Karpas-422 (cell line): ENCODE measurements around the gene ENTR1. TPM values are rescaled to one million over a fixed set of nuclear protein-coding genes. Genes with fewer than 3 reads are reported as not detected.

Source experiments
- DNase-seq: peaks from one replicate; pipeline ENCODE4 v3.0.0-alpha.2; 2015
- H2AFZ ChIP-seq: fragments of 200-600 bp; sonication (generic); 2 replicates; pipeline ENCODE4 v1.6.1; 2014; ENCODE audit warnings: antibody characterized with exemption, low read length, mixed read lengths
- H3K27ac ChIP-seq: fragments of 200-600 bp; sonication (generic); 2 replicates; pipeline ENCODE4 v1.5.1; 2014; ENCODE audit warnings: mild to moderate bottlenecking, low read length, moderate library complexity
- H3K27me3 ChIP-seq: fragments of 200-600 bp; sonication (generic); 2 replicates; pipeline ENCODE4 v1.6.1; 2014; ENCODE audit warnings: low read length, mixed read lengths
- H3K36me3 ChIP-seq: fragments of 200-600 bp; sonication (generic); 2 replicates; pipeline ENCODE4 v1.6.1; 2014; ENCODE audit warnings: low read length, mixed read lengths; ENCODE audit not compliant: insufficient read depth
- H3K4me1 ChIP-seq: fragments of 200-600 bp; sonication (generic); 2 replicates; pipeline ENCODE4 v1.6.1; 2014; ENCODE audit warnings: mild to moderate bottlenecking, low read length, mixed read lengths
- H3K4me2 ChIP-seq: fragments of 200-600 bp; sonication (generic); 2 replicates; pipeline ENCODE4 v1.6.1; 2014; ENCODE audit warnings: low read length, low read depth, mild to moderate bottlenecking; ENCODE audit not compliant: poor library complexity, severe bottlenecking
- H3K4me3 ChIP-seq: fragments of 200-600 bp; sonication (generic); 2 replicates; pipeline ENCODE4 v1.5.1; 2014; ENCODE audit warnings: mild to moderate bottlenecking, antibody characterized with exemption, low read length, mixed read lengths
- H3K79me2 ChIP-seq: fragments of 200-600 bp; sonication (generic); 2 replicates; pipeline ENCODE4 v1.6.1; 2014; ENCODE audit warnings: mild to moderate bottlenecking, low read length, mixed read lengths
- H3K9ac ChIP-seq: fragments of 200-600 bp; sonication (generic); 2 replicates; pipeline ENCODE4 v1.6.0; 2014; ENCODE audit warnings: low read length
- H3K9me2 ChIP-seq: fragments of 200-600 bp; sonication (generic), shearing (Covaris generic); replicated peaks from 2 replicates; pipeline ENCODE4 v1.6.0; 2014; ENCODE audit warnings: mild to moderate bottlenecking, low read length, moderate library complexity; ENCODE audit not compliant: insufficient read depth
- H3K9me3 ChIP-seq: fragments of 300-700, 200-600 bp; sonication (generic); 2 replicates; pipeline ENCODE4 v1.6.1; 2014; ENCODE audit warnings: low read length, mixed read lengths
- H4K20me1 ChIP-seq: fragments of 200-600 bp; sonication (generic); 2 replicates; pipeline ENCODE4 v1.6.1; 2014; ENCODE audit warnings: mild to moderate bottlenecking, antibody characterized with exemption, low read length, low read depth; ENCODE audit not compliant: insufficient read depth
- total RNA-seq: library from RNA; depleted of rRNA; stranded (reverse); fragments of >200 nt; shearing (Covaris generic); gene quantifications from 2 replicates; pipeline ENCODE4 v1.2.3, GENCODE V29; 2014; ENCODE audit warnings: low replicate concordance

The ENTR1 gene
- total RNA-seq, 1 experiment from 2014 or later: 65.5 TPM

- Histone ChIP-seq H3K4me1 (peaks cover 10% of the 10 kb centered on the region), H3K36me3 (no peaks in the 10 kb centered on the region), H3K27ac (no peak overlapping the region; the same call in 1 of the 2 replicates), H3K4me2 (no peak overlapping the region), H3K9me2 (no peaks in the 10 kb centered on the region), H3K9ac (no peak overlapping the region; the same call in 1 of the 2 replicates), H3K9me3 (no peaks in the 10 kb centered on the region), H2AFZ (no peak overlapping the region), H3K27me3 (no peaks in the 10 kb centered on the region), H3K79me2 (no peaks in the 10 kb centered on the region), H3K4me3 (no peak overlapping the region), H4K20me1 (no peaks in the 10 kb centered on the region)
- no peak for DNase-seq
Measured at GRCh38 chr9:136372006-136372405, 38.4 kb downstream of the ENTR1 start.

GRCh38 chr9:136371533-136371880 lies 38.9 kb downstream of the ENTR1 start:
- Histone ChIP-seq H3K9me3 (no peaks in the 10 kb centered on the region), H3K27me3 (no peaks in the 10 kb centered on the region), H3K36me3 (no peaks in the 10 kb centered on the region), H3K79me2 (no peaks in the 10 kb centered on the region), H3K4me2 (no peak overlapping the region), H3K4me1 (peaks cover 10% of the 10 kb centered on the region), H4K20me1 (no peaks in the 10 kb centered on the region), H2AFZ (no peak overlapping the region), H3K9ac (no peak overlapping the region), H3K27ac (no peak overlapping the region), H3K4me3 (no peak overlapping the region), H3K9me2 (no peaks in the 10 kb centered on the region)
- no peak for DNase-seq

GRCh38 chr9:136370687-136371532 lies 39.5 kb downstream of the ENTR1 start:
- no peaks in the 10 kb centered on the region for H3K36me3 ChIP-seq
- no peak overlapping the region for H3K4me2 ChIP-seq
- no peaks in the 10 kb centered on the region for H4K20me1 ChIP-seq
- no peaks in the 10 kb centered on the region for H3K79me2 ChIP-seq
- H3K4me1 ChIP-seq: peaks cover 10% of the 10 kb centered on the region
- H3K9me2 ChIP-seq: no peaks in the 10 kb centered on the region
- H3K4me3 ChIP-seq: no peak overlapping the region
- H3K9me3 ChIP-seq: no peaks in the 10 kb centered on the region
- no peak for DNase-seq
- no peak overlapping the region for H3K27ac ChIP-seq
- H3K27me3 ChIP-seq: no peaks in the 10 kb centered on the region
- no peak overlapping the region for H3K9ac ChIP-seq
- H2AFZ ChIP-seq: no peak overlapping the region

GRCh38 chr9:136370037-136370436 lies 40.4 kb downstream of the ENTR1 start:
- H3K79me2 ChIP-seq: no peaks in the 10 kb centered on the region
- no peak overlapping the region for H3K4me2 ChIP-seq
- H3K9ac ChIP-seq: no peak overlapping the region
- no peaks in the 10 kb centered on the region for H4K20me1 ChIP-seq
- H3K27me3 ChIP-seq: no peaks in the 10 kb centered on the region
- no peaks in the 10 kb centered on the region for H3K9me2 ChIP-seq
- no peak overlapping the region for H2AFZ ChIP-seq
- peaks cover 10% of the 10 kb centered on the region for H3K4me1 ChIP-seq
- H3K27ac ChIP-seq: no peak overlapping the region
- H3K4me3 ChIP-seq: no peak overlapping the region
- no peak for DNase-seq
- no peaks in the 10 kb centered on the region for H3K36me3 ChIP-seq
- H3K9me3 ChIP-seq: no peaks in the 10 kb centered on the region

GRCh38 chr9:136368190-136368589 lies 42.2 kb downstream of the ENTR1 start:
- Histone ChIP-seq H3K9ac (no peak overlapping the region), H3K36me3 (no peaks in the 10 kb centered on the region), H3K9me2 (no peaks in the 10 kb centered on the region), H3K27me3 (no peaks in the 10 kb centered on the region), H2AFZ (no peak overlapping the region), H3K27ac (no peak overlapping the region), H3K4me3 (no peak overlapping the region), H3K79me2 (no peaks in the 10 kb centered on the region), H3K9me3 (no peaks in the 10 kb centered on the region), H4K20me1 (no peaks in the 10 kb centered on the region), H3K4me2 (no peak overlapping the region), H3K4me1 (peaks cover 18% of the 10 kb centered on the region)
- no peak for DNase-seq

- Histone ChIP-seq H3K4me1 (peaks cover 16% of the 10 kb centered on the region), H3K4me3 (no peak overlapping the region), H3K9me2 (no peaks in the 10 kb centered on the region), H4K20me1 (peaks cover 4% of the 10 kb centered on the region), H2AFZ (no peak overlapping the region), H3K4me2 (no peak overlapping the region), H3K36me3 (no peaks in the 10 kb centered on the region), H3K9ac (no peak overlapping the region), H3K27me3 (no peaks in the 10 kb centered on the region), H3K9me3 (no peaks in the 10 kb centered on the region), H3K79me2 (peaks cover 4% of the 10 kb centered on the region; the same call in 1 of the 2 replicates), H3K27ac (no peak overlapping the region)
- DNase-seq: no peak
Measured at GRCh38 chr9:136367296-136368145, 42.9 kb downstream of the ENTR1 start.

- no peaks in the 10 kb centered on the region for H3K36me3 ChIP-seq
- H3K4me1 ChIP-seq: peaks cover 18% of the 10 kb centered on the region
- H4K20me1 ChIP-seq: peaks cover 9% of the 10 kb centered on the region
- H3K9ac ChIP-seq: no peak overlapping the region
- no peaks in the 10 kb centered on the region for H3K9me3 ChIP-seq
- no peaks in the 10 kb centered on the region for H3K27me3 ChIP-seq
- no peak overlapping the region for H3K4me2 ChIP-seq
- H2AFZ ChIP-seq: no peak overlapping the region
- no peak overlapping the region for H3K27ac ChIP-seq
- no peak overlapping the region for H3K4me3 ChIP-seq
- peaks cover 6% of the 10 kb centered on the region; the same call in 1 of the 2 replicates for H3K79me2 ChIP-seq
- no peaks in the 10 kb centered on the region for H3K9me2 ChIP-seq
- no peak for DNase-seq
Measured at GRCh38 chr9:136366826-136367225, 43.6 kb downstream of the ENTR1 start.

GRCh38 chr9:136365775-136366222 lies 44.6 kb downstream of the ENTR1 start:
- Histone ChIP-seq H3K9me2 (no peaks in the 10 kb centered on the region), H3K27ac (no peak overlapping the region), H4K20me1 (peaks cover 9% of the 10 kb centered on the region), H3K4me1 (peaks cover 18% of the 10 kb centered on the region), H3K9ac (no peak overlapping the region), H3K4me3 (no peak overlapping the region), H3K27me3 (no peaks in the 10 kb centered on the region), H3K4me2 (no peak overlapping the region), H3K9me3 (no peaks in the 10 kb centered on the region), H2AFZ (no peak overlapping the region), H3K36me3 (no peaks in the 10 kb centered on the region), H3K79me2 (peaks cover 6% of the 10 kb centered on the region; the same call in 1 of the 2 replicates)
- no peak for DNase-seq
